ENCODE data around the gene ARHGAP26.

- TF ChIP-seq, protein P1, sequence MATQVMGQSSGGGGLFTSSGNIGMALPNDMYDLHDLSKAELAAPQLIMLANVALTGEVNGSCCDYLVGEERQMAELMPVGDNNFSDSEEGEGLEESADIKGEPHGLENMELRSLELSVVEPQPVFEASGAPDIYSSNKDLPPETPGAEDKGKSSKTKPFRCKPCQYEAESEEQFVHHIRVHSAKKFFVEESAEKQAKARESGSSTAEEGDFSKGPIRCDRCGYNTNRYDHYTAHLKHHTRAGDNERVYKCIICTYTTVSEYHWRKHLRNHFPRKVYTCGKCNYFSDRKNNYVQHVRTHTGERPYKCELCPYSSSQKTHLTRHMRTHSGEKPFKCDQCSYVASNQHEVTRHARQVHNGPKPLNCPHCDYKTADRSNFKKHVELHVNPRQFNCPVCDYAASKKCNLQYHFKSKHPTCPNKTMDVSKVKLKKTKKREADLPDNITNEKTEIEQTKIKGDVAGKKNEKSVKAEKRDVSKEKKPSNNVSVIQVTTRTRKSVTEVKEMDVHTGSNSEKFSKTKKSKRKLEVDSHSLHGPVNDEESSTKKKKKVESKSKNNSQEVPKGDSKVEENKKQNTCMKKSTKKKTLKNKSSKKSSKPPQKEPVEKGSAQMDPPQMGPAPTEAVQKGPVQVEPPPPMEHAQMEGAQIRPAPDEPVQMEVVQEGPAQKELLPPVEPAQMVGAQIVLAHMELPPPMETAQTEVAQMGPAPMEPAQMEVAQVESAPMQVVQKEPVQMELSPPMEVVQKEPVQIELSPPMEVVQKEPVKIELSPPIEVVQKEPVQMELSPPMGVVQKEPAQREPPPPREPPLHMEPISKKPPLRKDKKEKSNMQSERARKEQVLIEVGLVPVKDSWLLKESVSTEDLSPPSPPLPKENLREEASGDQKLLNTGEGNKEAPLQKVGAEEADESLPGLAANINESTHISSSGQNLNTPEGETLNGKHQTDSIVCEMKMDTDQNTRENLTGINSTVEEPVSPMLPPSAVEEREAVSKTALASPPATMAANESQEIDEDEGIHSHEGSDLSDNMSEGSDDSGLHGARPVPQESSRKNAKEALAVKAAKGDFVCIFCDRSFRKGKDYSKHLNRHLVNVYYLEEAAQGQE (IDR thresholded peaks at IDR 0.05; ENCODE audit: insufficient read depth in 1 of 2, low read depth in 2 of 2, low read length in 2 of 2): no peak
- no peak for TF ChIP-seq SIN3A (IDR thresholded peaks at IDR 0.05; ENCODE audit: borderline replicate concordance, insufficient read depth, low read length)
Observed at GRCh38 chr5:143170977-143171376, 400.8 kb downstream of the ARHGAP26 start.

All from PFSK-1 (cell line).